GM10248 (cell line): Measurements from ENCODE around the gene PAF1.

Experiments
- CTCF ChIA-PET: fragments of 300-600 bp; sonication (Branson Sonifier 250); formaldehyde crosslinking; extraction: SDS; loops from one replicate; lab custom pipeline; 2021; ENCODE audit warnings: antibody characterized with exemption; lab: Yijun Ruan, JAX
- POLR2A ChIA-PET: fragments of 350-650 bp; sonication (Branson Sonifier 250); formaldehyde crosslinking; extraction: SDS; loops from one replicate; lab custom pipeline; 2020; ENCODE audit warnings: antibody characterized with exemption; lab: Yijun Ruan, JAX
- DNase-seq: peaks from one replicate; pipeline ENCODE4 v3.0.0; 2012; ENCODE audit errors: extremely low spot score
- TF ChIP-seq, protein P1 (sequence below): IDR thresholded peaks from 2 replicates; pipeline ENCODE4 v1.5.1; 2012; ENCODE audit warnings: mild to moderate bottlenecking, low read depth; ENCODE audit errors: extremely low read depth, missing control alignments, control extremely low read depth

The PAF1 gene

GRCh38 chr19:39419003-39419402 lies 28.1 kb upstream of the PAF1 start:
- POLR2A ChIA-PET: interaction anchor here (2.5 kb wide), 1 partner anchor 10 kb away, joined by 7 read pairs; no protein-coding TSS in a partner anchor
- no peak for DNase-seq
- CTCF ChIA-PET: interaction anchor here (1.9 to 3.5 kb wide), 3 partner anchors 10 to 84 kb away, joined by 7 to 15 read pairs (median 9); no protein-coding TSS in a partner anchor
- TF ChIP-seq, protein P1, sequence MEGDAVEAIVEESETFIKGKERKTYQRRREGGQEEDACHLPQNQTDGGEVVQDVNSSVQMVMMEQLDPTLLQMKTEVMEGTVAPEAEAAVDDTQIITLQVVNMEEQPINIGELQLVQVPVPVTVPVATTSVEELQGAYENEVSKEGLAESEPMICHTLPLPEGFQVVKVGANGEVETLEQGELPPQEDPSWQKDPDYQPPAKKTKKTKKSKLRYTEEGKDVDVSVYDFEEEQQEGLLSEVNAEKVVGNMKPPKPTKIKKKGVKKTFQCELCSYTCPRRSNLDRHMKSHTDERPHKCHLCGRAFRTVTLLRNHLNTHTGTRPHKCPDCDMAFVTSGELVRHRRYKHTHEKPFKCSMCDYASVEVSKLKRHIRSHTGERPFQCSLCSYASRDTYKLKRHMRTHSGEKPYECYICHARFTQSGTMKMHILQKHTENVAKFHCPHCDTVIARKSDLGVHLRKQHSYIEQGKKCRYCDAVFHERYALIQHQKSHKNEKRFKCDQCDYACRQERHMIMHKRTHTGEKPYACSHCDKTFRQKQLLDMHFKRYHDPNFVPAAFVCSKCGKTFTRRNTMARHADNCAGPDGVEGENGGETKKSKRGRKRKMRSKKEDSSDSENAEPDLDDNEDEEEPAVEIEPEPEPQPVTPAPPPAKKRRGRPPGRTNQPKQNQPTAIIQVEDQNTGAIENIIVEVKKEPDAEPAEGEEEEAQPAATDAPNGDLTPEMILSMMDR: no peak

- no peak for DNase-seq
- ChIA-PET POLR2A (no interaction called here), CTCF (interaction anchor here (1.9 to 3.5 kb wide), 2 partner anchors 11 to 19 kb away, joined by 7 to 15 read pairs; no protein-coding TSS in a partner anchor)
- TF ChIP-seq, protein P1: no peak
Observed at GRCh38 chr19:39417463-39418181, 26.7 kb upstream of the PAF1 start.

DNA sequence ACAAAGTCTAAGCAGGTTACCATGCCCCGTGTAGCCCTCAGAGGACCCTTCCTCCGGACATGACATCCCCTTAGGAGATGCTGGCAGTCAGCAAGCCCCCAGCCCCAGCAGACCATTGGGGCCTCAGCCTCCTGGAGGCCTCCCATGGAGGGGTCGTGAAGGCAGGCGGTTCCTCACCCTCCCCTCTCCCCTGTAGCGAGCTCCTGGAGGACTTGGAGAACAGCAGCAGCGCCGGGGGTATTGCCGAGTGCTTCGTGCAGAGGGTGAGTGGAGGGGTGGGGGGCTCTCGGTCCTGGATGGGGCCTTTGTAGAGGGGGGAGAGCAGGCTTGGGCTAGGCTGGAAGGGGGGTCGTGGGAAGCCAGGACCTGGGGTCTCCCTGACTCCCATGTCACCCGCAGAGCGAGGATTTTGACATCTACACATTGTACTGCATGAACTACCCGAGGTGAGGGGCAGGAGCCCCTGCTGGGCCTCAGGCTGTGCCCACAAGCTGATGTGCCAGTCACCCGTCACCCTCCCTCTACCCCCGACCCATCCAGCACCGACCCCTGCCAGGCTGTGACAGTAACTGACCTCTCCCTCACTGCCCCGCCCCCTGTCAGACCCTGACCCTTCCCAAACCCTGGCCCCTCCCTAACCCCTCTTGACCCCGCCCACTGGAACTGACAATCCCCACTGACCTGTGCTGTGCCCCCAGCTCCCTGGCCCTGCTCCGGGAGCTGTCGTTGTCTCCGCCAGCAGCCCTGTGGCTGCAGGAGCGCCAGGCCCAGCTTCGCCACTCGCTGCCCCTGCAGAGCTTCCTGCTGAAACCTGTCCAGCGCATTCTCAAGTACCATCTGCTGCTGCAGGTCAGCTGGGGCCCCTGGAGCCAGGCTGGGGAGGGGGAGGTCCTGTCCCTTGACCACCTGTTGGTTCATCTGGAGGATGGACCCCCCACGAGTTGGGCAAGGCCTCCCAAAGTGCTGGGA lies 25.5 kb upstream of the PAF1 start:
- no peak for DNase-seq
- TF ChIP-seq, protein P1: no peak
- POLR2A ChIA-PET: interaction anchor here (1.2 kb wide), 1 partner anchor 10 kb away, joined by 5 read pairs; no protein-coding TSS in a partner anchor
- CTCF ChIA-PET: interaction anchor here (1.0 to 1.9 kb wide), 3 partner anchors 17 to 24 kb away, joined by 3 to 6 read pairs (median 3); no protein-coding TSS in a partner anchor

DNA sequence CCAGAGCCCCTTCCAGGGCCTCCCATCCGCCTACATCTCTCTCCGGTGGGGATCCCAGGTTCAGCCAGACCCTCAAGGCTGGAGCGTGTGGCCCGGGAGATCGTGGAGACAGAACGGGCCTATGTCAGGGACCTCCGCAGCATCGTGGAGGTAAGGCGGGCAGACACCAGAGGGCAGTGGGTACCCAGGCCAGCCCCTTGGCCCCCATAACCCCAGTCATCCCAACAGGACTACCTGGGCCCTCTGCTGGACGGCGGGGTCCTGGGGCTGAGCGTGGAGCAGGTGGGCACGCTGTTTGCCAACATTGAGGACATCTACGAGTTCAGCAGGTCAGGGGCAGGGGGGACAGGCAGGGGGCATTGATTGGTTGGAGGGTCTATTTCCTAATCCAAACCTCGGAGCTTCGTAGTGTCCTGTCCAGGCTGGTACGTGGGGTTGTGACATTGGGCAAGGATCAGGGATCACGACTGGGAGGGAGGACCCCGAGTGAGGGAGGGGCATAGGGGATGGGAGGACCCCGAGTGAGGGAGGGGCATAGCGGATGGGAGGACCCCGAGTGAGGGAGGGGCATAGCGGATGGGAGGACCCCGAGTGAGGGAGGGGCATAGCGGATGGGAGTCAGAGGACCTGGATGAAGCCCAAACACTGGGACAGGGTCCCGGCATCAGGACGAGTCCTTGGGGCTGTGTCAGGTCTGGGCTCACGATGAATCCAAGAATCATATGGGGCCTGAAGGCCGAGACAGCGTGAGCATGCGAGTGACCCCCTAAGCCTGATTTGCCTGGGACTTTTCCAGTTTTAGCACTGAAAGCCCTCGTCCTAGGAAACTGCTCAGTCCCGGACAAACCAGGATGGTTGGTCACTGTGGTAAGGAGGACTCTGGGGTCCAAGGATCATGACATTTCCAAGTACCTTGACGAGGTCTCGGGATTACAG lies 24.5 kb upstream of the PAF1 start:
- TF ChIP-seq, protein P1: no peak
- DNase-seq: no peak
- ChIA-PET CTCF (interaction anchor here (1.0 to 1.9 kb wide), 5 partner anchors 18 to 26 kb away, joined by 3 to 12 read pairs (median 5); partner anchors contain the start of genes MED29 and PAF1), POLR2A (interaction anchor here (1.2 to 1.5 kb wide), 2 partner anchors 11 to 18 kb away, joined by 5 to 7 read pairs; no protein-coding TSS in a partner anchor)

GRCh38 chr19:39413911-39414608 lies 23.2 kb upstream of the PAF1 start:
- no peak for DNase-seq
- ChIA-PET POLR2A (interaction anchor here (0.6 to 1.5 kb wide), 2 partner anchors 16 to 45 kb away, joined by 3 to 7 read pairs; no protein-coding TSS in a partner anchor), CTCF (interaction anchor here (1.1 to 1.5 kb wide), 9 partner anchors 16 to 119 kb away, joined by 3 to 12 read pairs (median 4); partner anchors contain the start of genes EID2B, MED29, PAF1 and RPS16)
- TF ChIP-seq, protein P1: peak; percentile 29
